Kidney epithelial cell (primary cell): ENCODE measurements around the gene RCAN1. TPM values are rescaled to one million over a fixed set of nuclear protein-coding genes. Genes with fewer than 3 reads are reported as not detected.
"Not testable (repeated sequence)": the region's sequence is repeated elsewhere in the genome, so short reads cannot be mapped to it uniquely, and the experiment has no call there.

Experiments
- DNase-seq: peaks from one replicate; pipeline ENCODE4 v3.0.0-alpha.2; 2010; ENCODE audit warnings: low read depth
- H3K27me3 ChIP-seq: 2 replicates; pipeline ENCODE4 v1.6.0; 2011; ENCODE audit warnings: low read length; ENCODE audit not compliant: control insufficient read depth, insufficient read depth
- H3K36me3 ChIP-seq: 2 replicates; pipeline ENCODE4 v1.5.1; 2011; ENCODE audit warnings: low read length; ENCODE audit not compliant: control insufficient read depth, insufficient read depth
- H3K4me3 ChIP-seq: 2 replicates; pipeline ENCODE4 v1.5.1; 2011; ENCODE audit warnings: low read depth, mild to moderate bottlenecking, control low read depth, low read length
- total RNA-seq: library from RNA; depleted of rRNA; stranded (reverse); fragments of >200 nt; gene quantifications from 2 replicates; pipeline ENCODE4 v1.2.3, GENCODE V29; 2015
- TF ChIP-seq, protein P1 (sequence below): IDR thresholded peaks from 2 replicates; pipeline ENCODE4 v1.5.1; 2011; ENCODE audit warnings: mild to moderate bottlenecking, moderate library complexity, low read length, control low read depth, inconsistent platforms; ENCODE audit not compliant: insufficient read depth, poor library complexity, severe bottlenecking

The RCAN1 gene
- total RNA-seq, 1 donor from 2014 or later, result 82.4 TPM

DNA sequence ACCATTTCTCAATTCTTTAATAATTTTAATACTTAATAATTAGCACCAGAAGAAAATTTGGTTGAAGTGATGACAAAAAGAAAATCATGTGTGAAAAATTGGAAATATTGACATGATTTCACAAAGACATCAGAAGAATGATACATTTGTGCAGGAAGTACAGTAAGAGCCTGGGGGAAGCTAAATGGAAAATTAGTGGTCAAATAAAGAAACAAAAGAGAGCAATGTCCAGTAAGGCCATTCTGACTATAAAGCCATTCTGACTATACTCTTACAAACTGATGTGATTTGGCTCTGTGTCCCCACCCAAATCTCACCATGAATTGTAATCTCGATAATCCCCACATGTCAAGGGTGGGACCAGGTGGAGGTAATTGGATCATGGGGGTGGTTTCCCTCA, 54.3 kb downstream of the RCAN1 start:
- no peaks in the 10 kb centered on the region for H3K36me3 ChIP-seq
- H3K27me3 ChIP-seq, result no peaks in the 10 kb centered on the region
- no peak for DNase-seq
- no peak overlapping the region for H3K4me3 ChIP-seq
- TF ChIP-seq, protein P1, sequence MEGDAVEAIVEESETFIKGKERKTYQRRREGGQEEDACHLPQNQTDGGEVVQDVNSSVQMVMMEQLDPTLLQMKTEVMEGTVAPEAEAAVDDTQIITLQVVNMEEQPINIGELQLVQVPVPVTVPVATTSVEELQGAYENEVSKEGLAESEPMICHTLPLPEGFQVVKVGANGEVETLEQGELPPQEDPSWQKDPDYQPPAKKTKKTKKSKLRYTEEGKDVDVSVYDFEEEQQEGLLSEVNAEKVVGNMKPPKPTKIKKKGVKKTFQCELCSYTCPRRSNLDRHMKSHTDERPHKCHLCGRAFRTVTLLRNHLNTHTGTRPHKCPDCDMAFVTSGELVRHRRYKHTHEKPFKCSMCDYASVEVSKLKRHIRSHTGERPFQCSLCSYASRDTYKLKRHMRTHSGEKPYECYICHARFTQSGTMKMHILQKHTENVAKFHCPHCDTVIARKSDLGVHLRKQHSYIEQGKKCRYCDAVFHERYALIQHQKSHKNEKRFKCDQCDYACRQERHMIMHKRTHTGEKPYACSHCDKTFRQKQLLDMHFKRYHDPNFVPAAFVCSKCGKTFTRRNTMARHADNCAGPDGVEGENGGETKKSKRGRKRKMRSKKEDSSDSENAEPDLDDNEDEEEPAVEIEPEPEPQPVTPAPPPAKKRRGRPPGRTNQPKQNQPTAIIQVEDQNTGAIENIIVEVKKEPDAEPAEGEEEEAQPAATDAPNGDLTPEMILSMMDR, result no peak

DNA sequence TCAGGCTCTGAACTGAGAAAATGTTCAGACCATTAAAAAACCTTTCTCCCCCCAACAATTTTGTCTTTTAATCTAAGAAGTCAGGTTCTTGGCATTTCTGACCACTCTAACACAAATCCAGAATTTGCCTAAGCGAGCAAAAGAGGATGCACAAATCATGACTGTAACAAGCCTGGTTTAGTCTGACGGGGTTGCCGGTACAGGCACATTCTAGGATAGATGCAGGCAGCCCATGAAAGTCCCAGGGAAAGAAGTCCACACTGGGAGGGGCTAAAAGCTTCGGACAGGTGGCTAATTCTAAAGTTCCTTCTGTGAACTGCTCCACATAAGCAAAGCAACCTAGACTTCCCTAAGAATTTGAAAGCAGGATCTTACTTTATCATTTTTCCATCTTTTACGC, 54.9 kb downstream of the RCAN1 start:
- Histone ChIP-seq H3K27me3 (no peaks in the 10 kb centered on the region), H3K4me3 (no peak overlapping the region), H3K36me3 (no peaks in the 10 kb centered on the region)
- TF ChIP-seq, protein P1, result no peak
- DNase-seq, result no peak

DNA sequence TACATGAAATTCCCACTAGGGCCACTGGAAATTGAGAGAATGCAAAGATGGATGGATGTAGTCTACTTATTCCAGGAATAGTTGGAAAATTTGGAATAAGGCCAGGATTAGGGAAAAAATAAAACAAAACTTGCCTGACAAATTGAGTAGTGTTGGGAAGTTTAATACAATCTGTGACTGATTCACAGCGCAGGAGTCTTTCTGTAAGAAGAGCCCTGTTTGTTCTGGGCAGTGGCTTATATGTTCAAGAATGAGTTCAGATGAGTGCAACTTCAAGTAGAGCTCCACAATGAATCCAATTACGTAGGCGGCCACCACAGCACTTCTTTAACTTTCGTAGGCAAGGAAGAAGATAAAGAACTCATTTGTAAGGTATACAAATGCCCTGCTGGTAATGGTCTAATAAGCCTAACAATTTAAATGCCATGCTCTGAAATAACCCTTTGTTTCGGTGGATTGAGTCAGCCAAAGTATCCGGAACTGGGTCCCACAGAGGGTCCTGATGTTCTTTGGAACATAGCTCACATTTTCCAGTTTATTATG, 55.8 kb downstream of the RCAN1 start:
- Histone ChIP-seq H3K4me3 (no peak overlapping the region), H3K36me3 (no peaks in the 10 kb centered on the region), H3K27me3 (no peaks in the 10 kb centered on the region)
- no peak for DNase-seq
- TF ChIP-seq, protein P1, result no peak

DNA sequence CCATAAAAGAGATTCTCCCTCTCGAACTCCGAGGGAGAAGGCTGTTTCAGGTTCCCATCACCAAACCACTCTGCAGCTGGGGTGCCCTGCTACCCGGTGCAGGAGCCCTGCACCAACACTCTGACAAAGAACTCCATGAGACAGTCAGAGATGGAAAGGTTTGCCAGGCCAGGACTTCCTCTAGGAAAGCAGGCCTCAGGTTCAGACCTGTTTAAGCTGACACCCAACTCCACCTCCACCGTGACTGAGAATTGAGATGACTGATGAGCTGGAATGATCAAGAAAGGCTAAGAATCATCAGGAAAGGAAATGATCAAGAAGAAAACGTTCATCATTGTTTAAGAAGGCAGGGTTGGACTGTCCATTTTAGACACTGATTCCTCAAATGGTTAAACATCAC, 56.7 kb downstream of the RCAN1 start:
- TF ChIP-seq, protein P1, result no peak
- no peaks in the 10 kb centered on the region for H3K36me3 ChIP-seq
- H3K4me3 ChIP-seq, result no peak overlapping the region
- no peak for DNase-seq
- no peaks in the 10 kb centered on the region for H3K27me3 ChIP-seq

DNA sequence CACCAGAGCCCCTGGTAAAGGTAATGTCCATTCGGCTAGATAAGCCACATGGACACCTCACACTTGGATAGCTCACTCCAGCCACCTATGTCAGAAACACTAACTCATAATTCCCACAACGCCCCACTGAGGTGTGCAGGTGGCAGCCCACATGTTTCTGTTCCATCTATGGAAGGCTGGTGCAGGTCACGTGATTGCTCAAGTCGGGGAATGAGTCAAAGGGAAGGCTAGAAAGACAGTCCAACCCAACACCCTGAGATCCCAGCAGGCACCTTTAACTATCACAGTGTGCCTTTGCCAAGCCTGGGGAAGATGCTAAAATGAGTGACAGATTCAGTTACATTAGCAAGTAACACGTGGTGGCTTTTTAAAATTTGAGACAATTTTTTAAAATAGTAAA, 57.7 kb downstream of the RCAN1 start:
- no peak for DNase-seq
- Histone ChIP-seq H3K36me3 (no peaks in the 10 kb centered on the region), H3K4me3 (no peak overlapping the region), H3K27me3 (no peaks in the 10 kb centered on the region)
- TF ChIP-seq, protein P1, result no peak

DNA sequence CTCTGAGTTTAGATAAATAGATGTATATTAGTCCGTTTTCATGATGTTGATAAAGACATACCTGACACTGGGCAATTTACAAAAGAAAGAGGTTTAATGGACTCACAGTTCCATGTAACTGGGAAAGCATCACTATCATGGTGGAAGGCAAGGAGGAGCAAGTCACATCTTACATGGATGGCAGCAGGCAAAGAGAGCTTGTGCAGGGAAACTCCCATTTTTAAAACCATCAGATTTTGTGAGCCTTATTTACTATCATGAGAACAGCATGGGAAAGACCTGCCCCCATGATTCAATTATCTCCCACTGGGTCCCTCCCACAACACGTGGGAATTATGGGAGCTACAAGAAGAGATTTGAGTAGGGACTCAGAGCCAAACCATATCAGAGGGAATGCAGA, 60.2 kb downstream of the RCAN1 start:
- not testable (repeated sequence) for H3K36me3 ChIP-seq, H3K4me3 ChIP-seq, DNase-seq, H3K27me3 ChIP-seq

DNA sequence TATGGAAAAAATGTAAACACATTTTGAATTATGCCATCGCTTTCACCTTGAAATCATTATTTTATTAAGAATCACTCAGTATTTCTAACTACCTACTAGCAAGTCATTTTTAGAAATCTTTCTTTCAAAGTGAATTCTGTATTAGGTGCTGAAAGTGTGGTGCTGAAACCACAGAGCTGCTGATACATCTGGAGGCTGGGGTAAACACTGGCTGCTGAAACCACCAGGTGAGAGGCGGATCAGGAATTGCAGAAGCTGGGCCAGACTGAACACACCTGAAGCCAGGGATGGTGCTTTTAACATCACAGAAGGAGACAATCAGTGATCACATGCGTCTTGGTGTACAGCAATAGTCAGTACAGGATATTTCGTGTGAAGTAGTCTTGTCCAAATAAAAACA, 60.7 kb downstream of the RCAN1 start:
- DNase-seq, result no peak
- H3K36me3 ChIP-seq, result no peaks in the 10 kb centered on the region
- TF ChIP-seq, protein P1, result no peak
- H3K4me3 ChIP-seq, result no peak overlapping the region
- no peaks in the 10 kb centered on the region for H3K27me3 ChIP-seq
